GM12865 (cell line): Measurements from ENCODE around the gene PLA1A.
"Not testable (repeated sequence)": the region's sequence is repeated elsewhere in the genome, so short reads cannot be mapped to it uniquely, and the experiment has no call there.

Source experiments
- DNase-seq: peaks from one replicate; pipeline ENCODE4 v3.0.0; 2010; ENCODE audit warnings: low read depth
- H3K4me3 ChIP-seq: 2 replicates; pipeline ENCODE4 v1.5.1; 2011; ENCODE audit warnings: mild to moderate bottlenecking, low read depth, low read length, control low read depth
- TF ChIP-seq, protein P1 (sequence below): IDR thresholded peaks from 2 replicates; pipeline ENCODE4 v1.5.1; 2011; ENCODE audit warnings: low read length, control low read depth, low read depth, inconsistent platforms; ENCODE audit not compliant: insufficient read depth; ENCODE audit errors: missing control alignments

The PLA1A gene, protein sequence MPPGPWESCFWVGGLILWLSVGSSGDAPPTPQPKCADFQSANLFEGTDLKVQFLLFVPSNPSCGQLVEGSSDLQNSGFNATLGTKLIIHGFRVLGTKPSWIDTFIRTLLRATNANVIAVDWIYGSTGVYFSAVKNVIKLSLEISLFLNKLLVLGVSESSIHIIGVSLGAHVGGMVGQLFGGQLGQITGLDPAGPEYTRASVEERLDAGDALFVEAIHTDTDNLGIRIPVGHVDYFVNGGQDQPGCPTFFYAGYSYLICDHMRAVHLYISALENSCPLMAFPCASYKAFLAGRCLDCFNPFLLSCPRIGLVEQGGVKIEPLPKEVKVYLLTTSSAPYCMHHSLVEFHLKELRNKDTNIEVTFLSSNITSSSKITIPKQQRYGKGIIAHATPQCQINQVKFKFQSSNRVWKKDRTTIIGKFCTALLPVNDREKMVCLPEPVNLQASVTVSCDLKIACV

DNA sequence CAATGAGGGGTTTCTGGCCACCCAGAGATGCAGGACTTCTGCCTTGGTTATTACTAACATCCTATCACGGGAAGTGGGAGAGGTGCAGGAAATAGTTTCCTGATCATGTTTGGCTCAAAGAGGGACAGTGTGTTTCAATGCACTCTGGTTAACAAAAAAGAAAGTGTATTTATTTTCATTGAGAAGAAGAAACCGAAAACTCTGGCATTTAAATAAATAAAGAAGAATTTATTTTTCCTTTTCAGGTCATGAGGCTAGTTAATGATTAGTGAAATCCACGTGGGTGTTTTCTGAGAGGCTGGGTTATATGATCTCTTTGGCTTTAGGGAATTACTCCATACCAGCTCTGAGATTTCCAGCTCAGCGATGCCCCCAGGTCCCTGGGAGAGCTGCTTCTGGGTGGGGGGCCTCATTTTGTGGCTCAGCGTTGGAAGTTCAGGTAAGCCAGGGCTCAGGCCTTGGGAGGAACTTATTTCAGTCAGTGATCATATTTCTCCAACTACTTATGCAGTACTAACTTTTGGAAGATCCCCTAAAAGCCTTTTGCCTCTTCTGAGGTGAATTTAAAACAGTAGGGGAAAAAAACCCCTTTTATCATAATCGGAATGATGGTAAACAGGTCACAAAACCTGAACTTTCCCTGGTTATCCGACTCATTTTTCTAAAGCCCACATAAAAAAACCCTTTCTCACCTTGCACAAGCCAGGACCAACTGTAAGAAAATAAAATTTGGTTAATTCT lies at the start of gene PLA1A:
Gene PLA1A, plus strand, starts transcription at position 338 of the 741 bp plus-strand sequence. Its CDS starts 29 bp downstream, at position 367.
- peak within 1 kb of the TSS; percentile 58 for H3K4me3 ChIP-seq
- TF ChIP-seq, protein P1, sequence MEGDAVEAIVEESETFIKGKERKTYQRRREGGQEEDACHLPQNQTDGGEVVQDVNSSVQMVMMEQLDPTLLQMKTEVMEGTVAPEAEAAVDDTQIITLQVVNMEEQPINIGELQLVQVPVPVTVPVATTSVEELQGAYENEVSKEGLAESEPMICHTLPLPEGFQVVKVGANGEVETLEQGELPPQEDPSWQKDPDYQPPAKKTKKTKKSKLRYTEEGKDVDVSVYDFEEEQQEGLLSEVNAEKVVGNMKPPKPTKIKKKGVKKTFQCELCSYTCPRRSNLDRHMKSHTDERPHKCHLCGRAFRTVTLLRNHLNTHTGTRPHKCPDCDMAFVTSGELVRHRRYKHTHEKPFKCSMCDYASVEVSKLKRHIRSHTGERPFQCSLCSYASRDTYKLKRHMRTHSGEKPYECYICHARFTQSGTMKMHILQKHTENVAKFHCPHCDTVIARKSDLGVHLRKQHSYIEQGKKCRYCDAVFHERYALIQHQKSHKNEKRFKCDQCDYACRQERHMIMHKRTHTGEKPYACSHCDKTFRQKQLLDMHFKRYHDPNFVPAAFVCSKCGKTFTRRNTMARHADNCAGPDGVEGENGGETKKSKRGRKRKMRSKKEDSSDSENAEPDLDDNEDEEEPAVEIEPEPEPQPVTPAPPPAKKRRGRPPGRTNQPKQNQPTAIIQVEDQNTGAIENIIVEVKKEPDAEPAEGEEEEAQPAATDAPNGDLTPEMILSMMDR = no peak
- DNase-seq = peak; percentile 71

DNA sequence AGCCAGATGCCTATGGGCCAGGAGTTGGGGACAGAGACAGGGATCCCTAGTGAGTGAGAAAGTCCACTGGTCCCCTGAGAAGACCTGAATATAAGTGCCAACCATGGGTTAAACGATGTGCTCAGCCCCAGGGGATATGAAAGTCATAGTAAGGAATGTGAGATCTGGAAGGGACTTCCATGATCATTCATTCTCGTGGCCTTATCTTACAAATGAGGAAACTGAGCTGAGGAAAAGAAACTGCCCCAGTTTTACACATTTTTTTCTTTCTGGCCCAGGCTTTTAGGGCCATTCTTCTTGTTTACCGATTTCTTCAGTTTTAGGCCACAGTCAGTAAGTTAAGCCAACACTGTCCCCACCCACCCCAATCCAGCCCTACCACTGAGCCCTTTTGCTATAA lies 49.3 kb upstream of the PLA1A start:
- H3K4me3 ChIP-seq = no peak overlapping the region
- DNase-seq = no peak
- TF ChIP-seq, protein P1 = no peak

DNA sequence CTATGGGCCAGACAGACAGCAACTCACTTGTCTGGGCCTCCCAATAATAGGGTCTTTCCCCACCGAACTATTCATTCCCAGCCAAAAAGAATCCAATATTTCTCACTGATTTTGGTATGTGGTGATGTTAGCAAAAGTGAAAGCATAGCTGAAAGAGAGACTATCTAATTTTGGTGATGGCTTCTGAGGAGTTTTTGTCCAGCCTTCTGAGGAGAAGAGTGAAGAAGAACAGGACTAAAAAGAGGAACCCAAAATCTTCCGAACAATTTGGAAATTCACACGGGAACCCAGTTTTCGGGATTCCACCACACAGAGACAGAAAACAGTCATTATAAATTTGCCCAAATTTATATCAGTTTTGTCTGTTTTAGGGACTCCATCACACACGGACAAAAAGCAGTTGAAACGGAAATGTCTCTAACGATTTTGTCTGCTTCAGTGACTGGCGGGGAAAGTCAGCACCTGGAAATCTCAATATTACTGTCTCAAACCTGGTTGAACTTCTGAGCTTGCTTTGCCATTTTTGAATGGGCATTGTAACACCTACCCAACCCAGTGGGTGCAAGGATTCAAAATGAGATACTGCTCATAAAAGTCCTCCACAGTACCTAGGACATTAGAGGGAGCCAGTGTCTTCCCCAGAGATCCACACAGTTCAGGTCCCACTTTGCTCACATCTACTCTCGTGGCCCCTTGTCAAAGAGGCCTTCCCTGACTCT lies 47.3 kb upstream of the PLA1A start:
- DNase-seq = peak; percentile 76
- peak overlapping the region; percentile 96 for H3K4me3 ChIP-seq
- TF ChIP-seq, protein P1 = no peak

DNA sequence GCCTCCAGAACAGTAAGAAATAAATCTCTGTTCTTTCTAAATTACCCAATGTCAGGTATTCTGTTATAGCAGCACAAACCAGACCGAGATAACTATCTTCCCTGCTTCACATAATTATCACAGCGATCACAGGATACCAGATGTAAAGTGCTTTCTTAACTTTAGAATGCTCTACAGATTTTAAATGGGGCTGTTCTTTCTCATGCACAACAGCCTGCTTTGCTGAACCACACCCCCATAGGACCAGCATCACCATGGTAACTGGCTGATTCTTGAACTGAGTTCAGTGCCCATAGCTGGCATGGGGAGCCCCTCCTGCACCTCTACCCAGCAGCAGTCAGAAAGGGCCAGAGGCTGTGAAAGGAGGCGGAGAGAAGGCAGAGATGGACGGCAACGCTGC lies 46.1 kb upstream of the PLA1A start:
- DNase-seq = peak; percentile 64
- TF ChIP-seq, protein P1 = no peak
- peak overlapping the region; percentile 96 for H3K4me3 ChIP-seq

DNA sequence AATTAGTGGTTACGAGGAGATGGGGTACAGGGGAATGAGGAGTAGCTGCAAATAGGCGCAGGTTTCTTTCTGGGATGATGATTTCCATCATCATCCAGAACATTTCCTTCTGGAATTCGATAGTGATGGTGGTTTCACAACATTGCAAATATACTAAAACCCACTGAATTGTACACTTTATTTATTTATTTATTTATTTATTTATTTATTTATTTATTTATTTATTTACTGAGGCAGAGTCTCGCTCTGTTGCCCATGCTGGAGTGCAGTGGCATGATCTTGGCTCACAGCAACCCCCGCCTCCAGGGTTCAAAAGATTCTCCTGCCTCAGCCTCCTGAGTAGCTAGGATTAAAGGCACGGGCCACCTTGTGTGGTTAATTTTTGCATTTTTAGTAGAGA lies 44.8 kb upstream of the PLA1A start:
- H3K4me3 ChIP-seq = peak overlapping the region; percentile 96
- not testable (repeated sequence) for DNase-seq

DNA sequence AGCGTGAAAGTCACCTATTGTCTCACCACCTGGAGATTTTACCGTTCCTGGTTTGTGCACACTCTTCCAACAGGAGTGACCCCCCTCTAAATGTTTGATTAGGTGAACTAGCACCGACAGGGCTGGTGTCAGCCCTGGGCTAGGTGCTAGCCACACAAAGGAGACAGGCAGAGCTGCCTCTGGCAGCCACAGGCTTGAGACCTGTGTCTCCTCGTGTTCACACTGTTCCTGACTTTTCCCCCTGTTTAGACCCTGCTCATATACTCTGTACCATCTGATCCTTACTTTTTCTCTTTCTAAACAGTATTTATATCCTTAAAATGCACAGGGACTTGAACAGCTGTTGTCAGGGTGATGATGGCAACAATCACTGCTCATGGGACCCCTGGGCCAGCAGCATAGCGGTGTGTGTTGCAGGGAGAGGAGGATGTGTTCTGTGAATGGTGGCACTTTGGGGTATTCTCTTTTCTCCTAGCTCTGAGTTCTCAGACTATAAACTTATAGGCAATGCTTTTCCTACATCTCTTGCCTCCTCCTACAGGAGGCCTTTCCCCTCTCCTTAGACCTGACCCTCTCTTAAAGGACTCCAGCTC lies 43.8 kb upstream of the PLA1A start:
- TF ChIP-seq, protein P1 = no peak
- peak overlapping the region; percentile 96 for H3K4me3 ChIP-seq
- DNase-seq = no peak
